K562 (cell line): Measurements from ENCODE around the gene WDR35. TPM values are rescaled to one million over a fixed set of nuclear protein-coding genes. Genes with fewer than 3 reads are reported as not detected.

Experiments
- ATAC-seq: fragments of 200-7000 bp; cut with Tn5 transposase; 3 replicates; pipeline ENCODE4 v1.9.1; 2020; ENCODE audit warnings: moderate library complexity
- BruUV-seq: library from RNA; stranded (reverse); fragments of 400-500 nt; replicated peaks from 2 replicates; lab custom pipeline; 2021; lab: Mats Ljungman, UMichigan
- CTCF ChIA-PET: fragments of 300-600 bp; formaldehyde crosslinking; extraction: SDS; loops from one replicate; lab custom pipeline; 2021; ENCODE audit warnings: low intra/inter-chr PET ratio; lab: Yijun Ruan, JAX
- POLR2A ChIA-PET: fragments of 300-600, 350-650 bp; sonication (Branson Sonifier 250); formaldehyde crosslinking; extraction: SDS; loops from one replicate; lab custom pipeline; 2021; ENCODE audit warnings: antibody characterized with exemption, inconsistent platforms; lab: Yijun Ruan, JAX
- DNase-seq, 4 experiments: peaks; one replicate each; pipeline versions ENCODE4 v3.0.0 to v3.0.0-alpha.2; 2011 to 2018; ENCODE audit warnings: low spot score in 3 of 4, mixed read lengths in 3 of 4; ENCODE audit errors: extremely low read depth in 1 of 4
- FAIRE-seq: peaks from 2 replicates; lab custom pipeline; 2011; peaks lifted over from hg19 to GRCh38; lab: Jason Lieb, UNC
- H2AFZ ChIP-seq: 2 replicates; pipeline ENCODE4 v1.6.0; 2011; ENCODE audit warnings: low read depth, low read length, control low read depth, inconsistent platforms
- H3K27ac ChIP-seq: fragments of 200-600 bp; 3 replicates; pipeline ENCODE4 v1.8.0; 2011; ENCODE audit warnings: low read depth, mild to moderate bottlenecking, control low read depth, inconsistent platforms, low read length, moderate library complexity, mixed read lengths; ENCODE audit errors: extremely low read depth
- H3K27me3 ChIP-seq, 2 experiments: fragments of 300-600 bp in 1 of 2; 2 replicates in 1 of 2; 3 replicates in 1 of 2; pipeline versions ENCODE4 v1.6.0 to v1.8.0; 2011; ENCODE audit warnings: inconsistent platforms in 2 of 2, low read length in 2 of 2, mild to moderate bottlenecking in 1 of 2, mixed read lengths in 1 of 2, moderate library complexity in 1 of 2; ENCODE audit not compliant: control insufficient read depth in 2 of 2, insufficient read depth in 2 of 2
- H3K36me3 ChIP-seq: fragments of 300-600 bp; 3 replicates; pipeline ENCODE4 v1.8.0; 2011; ENCODE audit warnings: mild to moderate bottlenecking, low read length, inconsistent platforms; ENCODE audit not compliant: control insufficient read depth, insufficient read depth
- H3K4me1 ChIP-seq, 2 experiments: fragments of 200-600 bp in 1 of 2; replicated peaks in 1 of 2; 2 replicates in 1 of 2; 3 replicates in 1 of 2; pipeline versions ENCODE4 v1.5.1 to v1.8.0; 2011; ENCODE audit warnings: inconsistent platforms in 2 of 2, low read length in 2 of 2, mild to moderate bottlenecking in 1 of 2, mixed read lengths in 1 of 2, moderate library complexity in 1 of 2; ENCODE audit not compliant: control insufficient read depth in 2 of 2, insufficient read depth in 2 of 2
- H3K4me2 ChIP-seq: 2 replicates; pipeline ENCODE4 v1.6.1; 2011; ENCODE audit warnings: low read length, control low read depth, inconsistent platforms, mixed read lengths; ENCODE audit not compliant: insufficient read depth
- H3K4me3 ChIP-seq: fragments of 200-600 bp; sonication (generic), shearing (Covaris generic); 2 replicates; pipeline ENCODE4 v1.5.1; 2016; ENCODE audit warnings: control low read depth, inconsistent platforms
- H3K79me2 ChIP-seq: fragments of 200-600 bp; 3 replicates; pipeline ENCODE4 v1.8.0; 2011; ENCODE audit warnings: low read length, inconsistent platforms; ENCODE audit not compliant: control insufficient read depth, insufficient read depth
- H3K9ac ChIP-seq, 2 experiments: 2 replicates each; pipeline versions ENCODE4 v1.6.0 to v1.6.1; 2011; ENCODE audit warnings: low read depth in 2 of 2, low read length in 2 of 2, control low read depth in 1 of 2, inconsistent platforms in 1 of 2, mild to moderate bottlenecking in 1 of 2, mixed read lengths in 1 of 2; ENCODE audit not compliant: insufficient read depth in 1 of 2
- H3K9me1 ChIP-seq: one replicate; pipeline ENCODE4 v1.6.0; 2011; ENCODE audit warnings: inconsistent platforms, mild to moderate bottlenecking, low read length, moderate library complexity; ENCODE audit not compliant: control insufficient read depth, insufficient read depth
- H3K9me3 ChIP-seq: replicated peaks from 2 replicates; pipeline ENCODE4 v1.5.1; 2011; ENCODE audit warnings: low read depth, low read length, inconsistent platforms; ENCODE audit not compliant: control insufficient read depth, insufficient read depth
- H4K20me1 ChIP-seq: replicated peaks from 2 replicates; pipeline ENCODE4 v1.6.1; 2011; ENCODE audit warnings: low read length, inconsistent platforms, mixed read lengths; ENCODE audit not compliant: control insufficient read depth, insufficient read depth
- COPS2 ChIP-seq: fragments of 450-650 bp; conservative IDR thresholded peaks from 2 replicates; pipeline ENCODE4 v1.6.1; 2016; ENCODE audit warnings: mild to moderate bottlenecking, moderate library complexity
- EGR1 ChIP-seq: fragments of 450-650 bp; conservative IDR thresholded peaks from 2 replicates; pipeline ENCODE4 v1.6.1; 2017; ENCODE audit warnings: mild to moderate bottlenecking
- FUS ChIP-seq: fragments of 200-400 bp; formaldehyde crosslinking; optimal IDR thresholded peaks from 2 replicates; pipeline ENCODE3; 2017; ENCODE audit warnings: low read depth, low read length
- GATAD2A ChIP-seq: fragments of 450-650 bp; IDR thresholded peaks from 2 replicates; pipeline ENCODE4 v1.6.1; 2017
- KAT8 ChIP-seq: fragments of 450-650 bp; IDR thresholded peaks from 2 replicates; pipeline ENCODE4 v1.6.1; 2016; ENCODE audit warnings: low read depth, mild to moderate bottlenecking
- MEIS2 ChIP-seq: fragments of 450-650 bp; IDR thresholded peaks from 2 replicates; pipeline ENCODE4 v1.6.1; 2014; ENCODE audit warnings: mild to moderate bottlenecking; ENCODE audit not compliant: partially characterized antibody
- NFATC3 ChIP-seq: fragments of 450-650 bp; IDR thresholded peaks from 2 replicates; pipeline ENCODE4 v1.6.1; 2017; ENCODE audit warnings: mild to moderate bottlenecking
- NONO ChIP-seq, 2 experiments: fragments of 200-400 bp in 1 of 2; fragments of 450-650 bp in 1 of 2; formaldehyde crosslinking in 1 of 2; IDR thresholded peaks; 2 replicates each; pipeline ENCODE4 v1.6.1; 2017; ENCODE audit warnings: low read depth in 2 of 2, mild to moderate bottlenecking in 2 of 2, moderate library complexity in 2 of 2, low read length in 1 of 2
- SAFB ChIP-seq: fragments of 200-400 bp; formaldehyde crosslinking; IDR thresholded peaks from 2 replicates; pipeline ENCODE4 v1.6.1; 2017; ENCODE audit warnings: low read depth, low read length, borderline replicate concordance
- ZNF197 ChIP-seq: fragments of 200-800 bp; sonication (Bioruptor generic); IDR thresholded peaks from 2 replicates; pipeline ENCODE4 v1.6.1; 2016; ENCODE audit warnings: low read depth, missing genetic modification characterization, missing compliant biosample characterization
- ZNF57 ChIP-seq: fragments of 450-650 bp; formaldehyde crosslinking; IDR thresholded peaks from 2 replicates; pipeline ENCODE4 v1.4.0; 2020; ENCODE audit warnings: mild to moderate bottlenecking, moderate library complexity
- WGBS: fragments of 100-300 bp; shearing (Covaris generic); methylation state at CpG from one replicate; pipeline ENCODE4 v1.1.6; 2016; ENCODE audit warnings: low coverage, mixed read lengths; ENCODE audit not compliant: insufficient coverage; ENCODE audit errors: missing lambda C conversion rate; 5-methylcytosine and 5-hydroxymethylcytosine counted together
- in situ Hi-C: fragments of 300-500 bp; cut with MboI; formaldehyde crosslinking; loops from 4 replicates; pipeline ENCODE4 v1.15.0; 2018; ENCODE audit warnings: inconsistent platforms, mixed read lengths
- intact Hi-C: fragments of 100-400 bp; cut with micrococcal nuclease; formaldehyde crosslinking; loops from 2 replicates; pipeline ENCODE4 v1.14.2; 2022
- polyA plus RNA-seq, 8 experiments: library from polyadenylated mRNA; depleted of rRNA in 4 of 8; stranded (reverse) in 5 of 8; unstranded in 3 of 8; fragments of >200 nt; fragmentation: Nextera tagmentation in 2 of 8; fragmentation: Illumina TruSeq in 1 of 8; extraction: Ambion mirVana in 2 of 8; extraction: Trizol in 1 of 8; gene quantifications; 2 replicates each; pipeline versions ENCODE4 v1.2.1 to v1.2.3, GENCODE V29; 2011 to 2014; ENCODE audit warnings: inconsistent platforms in 1 of 8, missing spikeins in 1 of 8
- total RNA-seq, 7 experiments: library from RNA; depleted of rRNA in 6 of 7; stranded (reverse); fragments of >200 nt in 6 of 7; fragmentation: Illumina TruSeq in 2 of 7; extraction: Trizol in 2 of 7; gene quantifications; 2 replicates each; pipeline versions ENCODE4 v1.2.1 to v1.2.3, GENCODE V29; 2011 to 2021; ENCODE audit warnings: low replicate concordance in 1 of 7
- TF ChIP-seq, protein P1 (sequence below): fragments of 450-650 bp; IDR thresholded peaks from 2 replicates; pipeline ENCODE4 v1.6.1; 2016; ENCODE audit warnings: antibody characterized with exemption
- TF ChIP-seq, protein P2 (sequence below): sonication (generic); formaldehyde crosslinking; IDR thresholded peaks from 2 replicates; pipeline ENCODE4 v1.8.1; 2023; ENCODE audit warnings: missing genetic modification reagents, mild to moderate bottlenecking, borderline replicate concordance
- TF ChIP-seq, protein P3 (sequence below): sonication (generic); formaldehyde crosslinking; IDR thresholded peaks from 2 replicates; pipeline ENCODE4 v1.8.1; 2022; ENCODE audit warnings: missing genetic modification reagents
- TF ChIP-seq, protein P4 (sequence below): sonication (generic); formaldehyde crosslinking; IDR thresholded peaks from 2 replicates; pipeline ENCODE4 v1.9.0; 2022; ENCODE audit warnings: mild to moderate bottlenecking, missing genetic modification reagents

The WDR35 gene
- total and polyA plus RNA-seq, 9 of the 15 experiments (the other 6 are each of a cell fraction or from before 2014, with no cell fraction given) = 3.3 to 13.1 (median 8.0) TPM

GRCh38 chr2:19987936-19988335 lies 2.0 kb downstream of the WDR35 start (continued):
- TF ChIP-seq MEIS2 (no peak), NFATC3 (no peak), FUS (no peak)
- TF ChIP-seq, protein P1, sequence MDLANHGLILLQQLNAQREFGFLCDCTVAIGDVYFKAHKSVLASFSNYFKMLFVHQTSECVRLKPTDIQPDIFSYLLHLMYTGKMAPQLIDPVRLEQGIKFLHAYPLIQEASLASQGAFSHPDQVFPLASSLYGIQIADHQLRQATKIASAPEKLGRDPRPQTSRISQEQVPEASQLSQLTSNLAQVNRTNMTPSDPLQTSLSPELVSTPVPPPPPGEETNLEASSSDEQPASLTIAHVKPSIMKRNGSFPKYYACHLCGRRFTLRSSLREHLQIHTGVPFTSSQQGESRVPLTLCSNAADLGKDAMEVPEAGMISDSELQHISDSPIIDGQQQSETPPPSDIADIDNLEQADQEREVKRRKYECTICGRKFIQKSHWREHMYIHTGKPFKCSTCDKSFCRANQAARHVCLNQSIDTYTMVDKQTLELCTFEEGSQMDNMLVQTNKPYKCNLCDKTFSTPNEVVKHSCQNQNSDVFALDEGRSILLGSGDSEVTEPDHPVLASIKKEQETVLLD = no peak
- TF ChIP-seq, all 486 proteins: peak for 0

DNA sequence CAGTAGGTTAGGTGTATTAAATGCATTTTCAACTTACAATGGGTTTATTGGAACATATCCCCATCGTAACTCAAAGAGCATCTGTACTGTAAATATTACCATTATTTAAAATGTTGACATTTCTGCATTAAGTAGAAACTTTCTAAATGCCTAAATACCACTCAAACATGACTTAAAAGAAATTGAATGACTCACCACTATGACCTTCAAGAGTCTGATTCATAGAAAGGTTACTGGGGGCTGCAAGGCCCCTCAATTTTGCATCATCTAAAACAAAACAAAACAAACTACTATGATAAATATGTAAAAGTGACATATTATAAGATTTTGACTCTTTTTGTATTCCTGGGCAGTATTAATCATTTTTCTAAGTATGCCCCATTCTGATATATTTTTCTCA lies 7.6 kb downstream of the WDR35 start:
- CTCF ChIA-PET = no interaction called here
- ATAC-seq = no peak
- TF ChIP-seq ZNF197 (CRISPR knock-in tag) = no peak
- TF ChIP-seq ZNF57 (CRISPR knock-in tag) = no peak
- TF ChIP-seq, protein P2, sequence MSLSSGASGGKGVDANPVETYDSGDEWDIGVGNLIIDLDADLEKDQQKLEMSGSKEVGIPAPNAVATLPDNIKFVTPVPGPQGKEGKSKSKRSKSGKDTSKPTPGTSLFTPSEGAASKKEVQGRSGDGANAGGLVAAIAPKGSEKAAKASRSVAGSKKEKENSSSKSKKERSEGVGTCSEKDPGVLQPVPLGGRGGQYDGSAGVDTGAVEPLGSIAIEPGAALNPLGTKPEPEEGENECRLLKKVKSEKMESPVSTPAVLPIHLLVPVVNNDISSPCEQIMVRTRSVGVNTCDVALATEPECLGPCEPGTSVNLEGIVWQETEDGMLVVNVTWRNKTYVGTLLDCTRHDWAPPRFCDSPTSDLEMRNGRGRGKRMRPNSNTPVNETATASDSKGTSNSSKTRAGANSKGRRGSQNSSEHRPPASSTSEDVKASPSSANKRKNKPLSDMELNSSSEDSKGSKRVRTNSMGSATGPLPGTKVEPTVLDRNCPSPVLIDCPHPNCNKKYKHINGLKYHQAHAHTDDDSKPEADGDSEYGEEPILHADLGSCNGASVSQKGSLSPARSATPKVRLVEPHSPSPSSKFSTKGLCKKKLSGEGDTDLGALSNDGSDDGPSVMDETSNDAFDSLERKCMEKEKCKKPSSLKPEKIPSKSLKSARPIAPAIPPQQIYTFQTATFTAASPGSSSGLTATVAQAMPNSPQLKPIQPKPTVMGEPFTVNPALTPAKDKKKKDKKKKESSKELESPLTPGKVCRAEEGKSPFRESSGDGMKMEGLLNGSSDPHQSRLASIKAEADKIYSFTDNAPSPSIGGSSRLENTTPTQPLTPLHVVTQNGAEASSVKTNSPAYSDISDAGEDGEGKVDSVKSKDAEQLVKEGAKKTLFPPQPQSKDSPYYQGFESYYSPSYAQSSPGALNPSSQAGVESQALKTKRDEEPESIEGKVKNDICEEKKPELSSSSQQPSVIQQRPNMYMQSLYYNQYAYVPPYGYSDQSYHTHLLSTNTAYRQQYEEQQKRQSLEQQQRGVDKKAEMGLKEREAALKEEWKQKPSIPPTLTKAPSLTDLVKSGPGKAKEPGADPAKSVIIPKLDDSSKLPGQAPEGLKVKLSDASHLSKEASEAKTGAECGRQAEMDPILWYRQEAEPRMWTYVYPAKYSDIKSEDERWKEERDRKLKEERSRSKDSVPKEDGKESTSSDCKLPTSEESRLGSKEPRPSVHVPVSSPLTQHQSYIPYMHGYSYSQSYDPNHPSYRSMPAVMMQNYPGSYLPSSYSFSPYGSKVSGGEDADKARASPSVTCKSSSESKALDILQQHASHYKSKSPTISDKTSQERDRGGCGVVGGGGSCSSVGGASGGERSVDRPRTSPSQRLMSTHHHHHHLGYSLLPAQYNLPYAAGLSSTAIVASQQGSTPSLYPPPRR (CRISPR knock-in tag) = no peak
- TF ChIP-seq EGR1 = no peak
- TF ChIP-seq KAT8 = no peak
- TF ChIP-seq COPS2 = no peak
- no peak for TF ChIP-seq GATAD2A
- TF ChIP-seq, protein P3, sequence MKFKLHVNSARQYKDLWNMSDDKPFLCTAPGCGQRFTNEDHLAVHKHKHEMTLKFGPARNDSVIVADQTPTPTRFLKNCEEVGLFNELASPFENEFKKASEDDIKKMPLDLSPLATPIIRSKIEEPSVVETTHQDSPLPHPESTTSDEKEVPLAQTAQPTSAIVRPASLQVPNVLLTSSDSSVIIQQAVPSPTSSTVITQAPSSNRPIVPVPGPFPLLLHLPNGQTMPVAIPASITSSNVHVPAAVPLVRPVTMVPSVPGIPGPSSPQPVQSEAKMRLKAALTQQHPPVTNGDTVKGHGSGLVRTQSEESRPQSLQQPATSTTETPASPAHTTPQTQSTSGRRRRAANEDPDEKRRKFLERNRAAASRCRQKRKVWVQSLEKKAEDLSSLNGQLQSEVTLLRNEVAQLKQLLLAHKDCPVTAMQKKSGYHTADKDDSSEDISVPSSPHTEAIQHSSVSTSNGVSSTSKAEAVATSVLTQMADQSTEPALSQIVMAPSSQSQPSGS = no peak
- TF ChIP-seq, protein P4, sequence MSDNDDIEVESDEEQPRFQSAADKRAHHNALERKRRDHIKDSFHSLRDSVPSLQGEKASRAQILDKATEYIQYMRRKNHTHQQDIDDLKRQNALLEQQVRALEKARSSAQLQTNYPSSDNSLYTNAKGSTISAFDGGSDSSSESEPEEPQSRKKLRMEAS (CRISPR knock-in tag) = no peak
- no peak for TF ChIP-seq NONO (IDR thresholded peaks at IDR 0.05; ENCODE audit: low read depth in 2 of 2, low read length in 1 of 2)
- no peak for TF ChIP-seq SAFB

More for the DNA sequence above, 7.6 kb downstream of the WDR35 start:
- POLR2A ChIA-PET = interaction anchor here (1.6 kb wide), 1 partner anchor 9 kb away, joined by 4 read pairs; no protein-coding TSS in a partner anchor
- Histone ChIP-seq H3K79me2 (no peaks in the 10 kb centered on the region), H2AFZ (no peak overlapping the region), H3K9me3 (no peaks in the 10 kb centered on the region), H4K20me1 (no peaks in the 10 kb centered on the region), H3K27me3 (no peaks in the 10 kb centered on the region), H3K9me1 (no peaks in the 10 kb centered on the region), H3K4me3 (no peak overlapping the region), H3K4me2 (no peak overlapping the region), H3K9ac (no peak overlapping the region), H3K27ac (no peak overlapping the region), H3K4me1 (no peaks in the 10 kb centered on the region), H3K36me3 (peaks cover 18% of the 10 kb centered on the region; the same call in 2 of the 3 replicates)
- no TSS peak for BruUV-seq
- FAIRE-seq (no peak), DNase-seq (no peak)
- intact Hi-C loops = no loop called here
- 55% methylated on average over 1 of the region's 1 CpG for WGBS
- in situ Hi-C loops = no loop called here
